OCI-LY7 (cell line): Measurements from ENCODE around the gene PROSER2. TPM values are rescaled to one million over a fixed set of nuclear protein-coding genes. Genes with fewer than 3 reads are reported as not detected.

Experiments used
- BruUV-seq: library from RNA; stranded (reverse); fragments of 400-500 nt; replicated peaks from 2 replicates; lab custom pipeline; 2021; lab: Mats Ljungman, UMichigan
- CTCF ChIA-PET: fragments of 300-600 bp; sonication (Branson Sonifier 250); formaldehyde crosslinking; loops from one replicate; lab custom pipeline; 2022; ENCODE audit warnings: antibody characterized with exemption; ENCODE audit not compliant: unreplicated experiment; lab: Charles Lee
- POLR2A ChIA-PET: fragments of 300-600 bp; sonication (Branson Sonifier 250); formaldehyde crosslinking; loops from one replicate; lab custom pipeline; 2022; ENCODE audit warnings: antibody characterized with exemption; lab: Charles Lee
- DNase-seq: peaks from one replicate; pipeline ENCODE4 v3.0.0-alpha.2; 2015; ENCODE audit warnings: low spot score
- H2AFZ ChIP-seq: fragments of 200-600 bp; sonication (generic), shearing (Covaris generic); 2 replicates; pipeline ENCODE4 v1.6.1; 2014; ENCODE audit warnings: mild to moderate bottlenecking, antibody characterized with exemption, low read length, moderate library complexity
- H3K27ac ChIP-seq: fragments of 200-600 bp; sonication (generic); 2 replicates; pipeline ENCODE4 v1.5.1; 2014; ENCODE audit warnings: mixed run types, low read depth, mild to moderate bottlenecking, moderate library complexity, low read length, inconsistent platforms; ENCODE audit not compliant: poor library complexity, severe bottlenecking
- H3K36me3 ChIP-seq: fragments of 200-600 bp; sonication (generic); 2 replicates; pipeline ENCODE4 v1.6.1; 2014; ENCODE audit warnings: mild to moderate bottlenecking, antibody characterized with exemption, low read length, moderate library complexity, mixed read lengths; ENCODE audit not compliant: insufficient read depth
- H3K4me1 ChIP-seq: fragments of 200-600 bp; sonication (generic); 2 replicates; pipeline ENCODE4 v1.5.1; 2014; ENCODE audit warnings: mild to moderate bottlenecking, low read length; ENCODE audit not compliant: insufficient read depth, poor library complexity, severe bottlenecking
- H3K4me2 ChIP-seq: fragments of 200-600 bp; sonication (generic); 2 replicates; pipeline ENCODE4 v1.6.1; 2014; ENCODE audit warnings: mild to moderate bottlenecking, low read length
- H3K4me3 ChIP-seq: fragments of 200-600 bp; sonication (generic); 2 replicates; pipeline ENCODE4 v1.5.1; 2014; ENCODE audit warnings: mild to moderate bottlenecking, low read depth, low read length; ENCODE audit not compliant: poor library complexity, severe bottlenecking
- H3K79me2 ChIP-seq: fragments of 200-600 bp; sonication (generic); 2 replicates; pipeline ENCODE4 v1.6.1; 2016; ENCODE audit warnings: low read depth, mild to moderate bottlenecking, low read length, moderate library complexity, mixed read lengths; ENCODE audit not compliant: insufficient read depth
- H3K9me2 ChIP-seq: fragments of 200-600 bp; sonication (generic); 2 replicates; pipeline ENCODE4 v1.6.1; 2016; ENCODE audit warnings: mild to moderate bottlenecking, low read length, mixed read lengths; ENCODE audit not compliant: insufficient read depth
- H3K9me3 ChIP-seq: fragments of 200-600 bp; sonication (generic); 2 replicates; pipeline ENCODE4 v1.6.1; 2014; ENCODE audit warnings: mild to moderate bottlenecking, mixed run types, low read length, mixed read lengths
- H4K20me1 ChIP-seq: fragments of 200-600 bp; sonication (generic); 2 replicates; pipeline ENCODE4 v1.6.1; 2014; ENCODE audit warnings: mild to moderate bottlenecking, antibody characterized with exemption, low read length, moderate library complexity, mixed read lengths; ENCODE audit not compliant: insufficient read depth
- EZH2phosphoT487 ChIP-seq: fragments of 200-600 bp; sonication (generic); IDR thresholded peaks from 2 replicates; pipeline ENCODE4 v1.6.1; 2018; ENCODE audit warnings: low read depth, borderline replicate concordance, mild to moderate bottlenecking, mixed run types, antibody characterized with exemption, low read length, moderate library complexity, mixed read lengths
- intact Hi-C: fragments of 100-400 bp; cut with micrococcal nuclease; formaldehyde crosslinking; loops from one replicate; pipeline ENCODE4 v1.10.0; 2022; ENCODE audit not compliant: unreplicated experiment
- total RNA-seq, 2 experiments: library from RNA; depleted of rRNA in 1 of 2; stranded (reverse); fragments of >200 nt in 1 of 2; shearing (Covaris generic) in 1 of 2; gene quantifications; 2 replicates each; pipeline ENCODE4 v1.2.3, GENCODE V29; 2014 to 2022
- TF ChIP-seq, protein P1 (sequence below): fragments of 200-600 bp; sonication (generic); conservative IDR thresholded peaks from 2 replicates; pipeline ENCODE4 v1.5.1; 2014; ENCODE audit warnings: mild to moderate bottlenecking, antibody characterized with exemption, low read length, moderate library complexity, mixed read lengths

The PROSER2 gene
- total RNA-seq, 2 experiments from 2014 or later = not detected

DNA sequence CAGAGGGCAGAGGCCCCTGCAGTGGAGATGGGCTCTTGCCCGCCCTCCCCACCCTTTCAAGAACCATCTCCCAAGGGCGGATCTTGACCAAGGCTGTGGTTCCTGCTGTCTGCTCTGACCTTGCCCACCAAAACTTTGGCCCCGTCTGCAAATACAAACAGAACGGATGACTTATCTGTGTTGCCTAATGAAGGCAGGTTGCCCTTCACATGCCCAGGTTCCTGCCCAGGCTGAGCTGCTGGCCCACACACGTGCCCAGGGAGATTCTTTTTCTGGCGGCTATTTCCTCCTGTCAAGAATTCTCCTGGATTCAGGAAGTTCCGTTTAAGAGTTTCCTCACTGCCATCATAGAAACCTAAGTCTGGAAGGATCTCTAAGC is 78.3 kb downstream of the PROSER2 start:
- POLR2A ChIA-PET = no interaction called here
- Histone ChIP-seq H3K4me2 (no peak overlapping the region), H3K79me2 (no peaks in the 10 kb centered on the region), H3K9me3 (no peaks in the 10 kb centered on the region), H3K27ac (no peak overlapping the region), H3K4me1 (no peaks in the 10 kb centered on the region), H3K36me3 (no peaks in the 10 kb centered on the region), H4K20me1 (no peaks in the 10 kb centered on the region), H3K4me3 (no peak overlapping the region), H3K9me2 (no peaks in the 10 kb centered on the region), H2AFZ (no peak overlapping the region)
- TF ChIP-seq, protein P1, sequence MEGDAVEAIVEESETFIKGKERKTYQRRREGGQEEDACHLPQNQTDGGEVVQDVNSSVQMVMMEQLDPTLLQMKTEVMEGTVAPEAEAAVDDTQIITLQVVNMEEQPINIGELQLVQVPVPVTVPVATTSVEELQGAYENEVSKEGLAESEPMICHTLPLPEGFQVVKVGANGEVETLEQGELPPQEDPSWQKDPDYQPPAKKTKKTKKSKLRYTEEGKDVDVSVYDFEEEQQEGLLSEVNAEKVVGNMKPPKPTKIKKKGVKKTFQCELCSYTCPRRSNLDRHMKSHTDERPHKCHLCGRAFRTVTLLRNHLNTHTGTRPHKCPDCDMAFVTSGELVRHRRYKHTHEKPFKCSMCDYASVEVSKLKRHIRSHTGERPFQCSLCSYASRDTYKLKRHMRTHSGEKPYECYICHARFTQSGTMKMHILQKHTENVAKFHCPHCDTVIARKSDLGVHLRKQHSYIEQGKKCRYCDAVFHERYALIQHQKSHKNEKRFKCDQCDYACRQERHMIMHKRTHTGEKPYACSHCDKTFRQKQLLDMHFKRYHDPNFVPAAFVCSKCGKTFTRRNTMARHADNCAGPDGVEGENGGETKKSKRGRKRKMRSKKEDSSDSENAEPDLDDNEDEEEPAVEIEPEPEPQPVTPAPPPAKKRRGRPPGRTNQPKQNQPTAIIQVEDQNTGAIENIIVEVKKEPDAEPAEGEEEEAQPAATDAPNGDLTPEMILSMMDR = no peak
- TF ChIP-seq EZH2phosphoT487 = no peak
- BruUV-seq = no TSS peak
- DNase-seq = no peak
- intact Hi-C loops = no loop called here
- CTCF ChIA-PET = no interaction called here

DNA sequence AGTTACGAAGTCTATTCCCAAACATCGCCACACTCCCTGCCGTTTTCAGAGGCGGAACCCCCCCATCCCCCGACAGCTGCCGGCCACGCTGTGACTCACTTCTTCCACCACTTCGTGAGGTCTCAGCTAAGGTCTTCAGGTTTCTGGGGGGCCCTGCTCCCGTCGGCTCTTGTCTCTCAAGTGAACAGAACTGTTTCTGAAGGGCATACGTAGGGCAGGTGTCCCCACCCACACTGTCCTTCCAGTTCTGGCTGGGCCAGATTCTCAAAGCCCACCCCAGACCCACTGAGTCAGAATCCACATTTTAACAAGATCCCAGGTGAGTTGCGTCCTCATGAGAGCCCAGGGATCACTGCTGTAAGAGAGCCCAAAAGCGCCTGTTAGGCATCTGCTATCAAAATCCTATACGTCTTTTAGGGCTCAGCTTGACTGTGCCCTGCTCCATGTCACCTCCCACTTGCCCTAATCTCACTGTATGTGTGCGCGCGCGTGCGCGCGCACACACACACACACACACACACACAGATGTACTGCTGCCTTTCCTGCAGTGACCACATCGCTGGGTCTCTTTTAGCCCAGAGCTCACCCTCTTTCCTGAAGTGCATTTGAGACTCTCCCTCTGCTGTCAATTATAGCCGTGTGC is 78.8 kb downstream of the PROSER2 start:
- POLR2A ChIA-PET = no interaction called here
- Histone ChIP-seq H3K4me2 (no peak overlapping the region), H3K27ac (no peak overlapping the region), H3K4me3 (no peak overlapping the region), H3K9me3 (no peaks in the 10 kb centered on the region), H4K20me1 (no peaks in the 10 kb centered on the region), H2AFZ (no peak overlapping the region), H3K4me1 (no peaks in the 10 kb centered on the region), H3K36me3 (no peaks in the 10 kb centered on the region), H3K79me2 (no peaks in the 10 kb centered on the region), H3K9me2 (no peaks in the 10 kb centered on the region)
- TF ChIP-seq, protein P1 = no peak
- no peak for TF ChIP-seq EZH2phosphoT487
- CTCF ChIA-PET = no interaction called here
- intact Hi-C loops = no loop called here
- no peak for DNase-seq
- BruUV-seq = no TSS peak

DNA sequence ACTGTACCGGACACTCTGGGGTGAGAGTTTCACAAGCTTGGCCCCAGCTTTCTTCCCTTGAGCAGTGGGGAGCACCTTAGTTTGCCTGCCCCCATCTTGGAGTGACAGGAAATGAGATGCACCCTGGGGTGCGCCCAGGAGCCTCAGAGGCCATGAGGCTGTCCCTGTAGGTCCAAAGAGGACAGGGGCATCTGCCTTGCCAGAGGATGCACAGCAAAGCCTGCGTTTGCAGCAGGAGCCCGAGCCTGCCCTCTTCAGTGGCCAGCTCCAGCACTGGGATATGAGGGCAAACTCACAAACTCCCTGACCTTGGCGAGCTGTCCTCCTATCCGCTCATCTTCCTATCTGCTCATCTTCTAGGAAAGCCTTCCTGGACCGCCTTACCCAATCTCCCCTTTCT is 79.5 kb downstream of the PROSER2 start:
- no peak for DNase-seq
- BruUV-seq = no TSS peak
- ChIA-PET CTCF (no interaction called here), POLR2A (no interaction called here)
- intact Hi-C loops = no loop called here
- Histone ChIP-seq H3K4me1 (no peaks in the 10 kb centered on the region), H3K9me2 (no peaks in the 10 kb centered on the region), H3K4me2 (no peak overlapping the region), H4K20me1 (no peaks in the 10 kb centered on the region), H3K27ac (no peak overlapping the region), H3K79me2 (no peaks in the 10 kb centered on the region), H3K36me3 (no peaks in the 10 kb centered on the region), H2AFZ (no peak overlapping the region), H3K4me3 (no peak overlapping the region), H3K9me3 (no peaks in the 10 kb centered on the region)
- TF ChIP-seq, protein P1 = no peak
- no peak for TF ChIP-seq EZH2phosphoT487
